ENCODE measurements around the gene TPK1. TPM values are rescaled to one million over a fixed set of nuclear protein-coding genes. Genes with fewer than 3 reads are reported as not detected.

Gene TPK1
- total RNA-seq, 1 experiment from 2014 or later = 3.1 TPM

DNA sequence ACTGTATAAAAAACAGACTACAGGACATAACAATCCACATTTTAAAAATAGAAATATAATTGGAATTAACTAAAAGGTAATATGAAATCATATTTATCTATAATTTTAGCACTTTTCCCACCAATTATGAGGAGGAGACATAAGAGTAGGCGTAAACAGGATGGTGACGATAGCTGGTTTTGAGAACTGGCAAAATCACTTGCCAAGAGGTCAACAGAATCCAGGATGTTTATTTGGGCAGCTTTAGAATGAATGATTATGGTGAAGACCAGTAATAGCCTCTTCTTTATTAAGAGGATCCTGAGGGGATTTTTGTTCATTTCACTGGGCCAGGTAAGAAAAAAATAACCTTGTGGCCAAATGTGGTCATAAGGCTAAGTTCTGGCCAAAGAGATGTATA lies 67.2 kb downstream of the TPK1 start:
- no CpG with 5 or more reads among the region's 2 CpGs for WGBS (ENCODE audit: extremely low coverage, insufficient read length, low lambda C conversion rate)
- H2AK5ac ChIP-seq (ENCODE audit: insufficient read length, low read length) = no peak overlapping the region

More for the DNA sequence above, 67.2 kb downstream of the TPK1 start:
- Histone ChIP-seq H3K27me3 (ENCODE audit: insufficient read depth, low read length) (no peaks in the 10 kb centered on the region), H2BK12ac (ENCODE audit: insufficient read length, low read depth, low read length) (no peak overlapping the region), H3K27ac (ENCODE audit: insufficient read length, low read depth, low read length) (no peak overlapping the region), H2BK120ac (ENCODE audit: low read depth, low read length, poor library complexity, severe bottlenecking) (no peak overlapping the region), H3K9ac (ENCODE audit: extremely low read depth, insufficient read length, low read length) (no peak overlapping the region), H3K4me2 (ENCODE audit: insufficient read depth, insufficient read length, low read length) (no peak overlapping the region), H4K20me1 (ENCODE audit: control insufficient read depth, insufficient read depth, insufficient read length) (no peaks in the 10 kb centered on the region), H2AFZ (ENCODE audit: low read length) (no peak overlapping the region), H3T11ph (ENCODE audit: low read length) (no peak overlapping the region), H2BK15ac (ENCODE audit: low read depth, low read length) (no peak overlapping the region), H3K18ac (ENCODE audit: insufficient read length, low read depth, low read length) (no peak overlapping the region), H3K79me1 (ENCODE audit: insufficient read depth, low read depth, low read length, poor library complexity, severe bottlenecking) (no peaks in the 10 kb centered on the region), H3K23ac (ENCODE audit: insufficient read length, low read depth, low read length) (no peak overlapping the region), H3K9me3 (ENCODE audit: control insufficient read depth, low read depth, low read length) (no peaks in the 10 kb centered on the region), H4K91ac (ENCODE audit: insufficient read length, low read depth, low read length) (no peak overlapping the region), H3K14ac (ENCODE audit: insufficient read depth, low read length) (no peak overlapping the region), H3K4me1 (ENCODE audit: insufficient read depth, low read length) (no peaks in the 10 kb centered on the region), H3K4ac (ENCODE audit: low read depth, low read length) (no peak overlapping the region), H3K56ac (ENCODE audit: insufficient read length, low read depth, low read length) (no peak overlapping the region), H3K23me2 (ENCODE audit: insufficient read length, low read depth, low read length, poor library complexity, severe bottlenecking) (no peaks in the 10 kb centered on the region), H2BK20ac (ENCODE audit: low read depth, low read length, poor library complexity, severe bottlenecking) (no peak overlapping the region), H2BK5ac (ENCODE audit: insufficient read length, low read length) (no peak overlapping the region), H4K8ac (replicated peaks; ENCODE audit: insufficient read length, low read depth, low read length) (no peak overlapping the region), H3K79me2 (ENCODE audit: insufficient read depth, low read length) (no peaks in the 10 kb centered on the region), H4K5ac (ENCODE audit: insufficient read length, low read depth, low read length) (no peak overlapping the region)
- H3K4me3 Mint-ChIP-seq = no peak overlapping the region
- TF ChIP-seq, protein P1, sequence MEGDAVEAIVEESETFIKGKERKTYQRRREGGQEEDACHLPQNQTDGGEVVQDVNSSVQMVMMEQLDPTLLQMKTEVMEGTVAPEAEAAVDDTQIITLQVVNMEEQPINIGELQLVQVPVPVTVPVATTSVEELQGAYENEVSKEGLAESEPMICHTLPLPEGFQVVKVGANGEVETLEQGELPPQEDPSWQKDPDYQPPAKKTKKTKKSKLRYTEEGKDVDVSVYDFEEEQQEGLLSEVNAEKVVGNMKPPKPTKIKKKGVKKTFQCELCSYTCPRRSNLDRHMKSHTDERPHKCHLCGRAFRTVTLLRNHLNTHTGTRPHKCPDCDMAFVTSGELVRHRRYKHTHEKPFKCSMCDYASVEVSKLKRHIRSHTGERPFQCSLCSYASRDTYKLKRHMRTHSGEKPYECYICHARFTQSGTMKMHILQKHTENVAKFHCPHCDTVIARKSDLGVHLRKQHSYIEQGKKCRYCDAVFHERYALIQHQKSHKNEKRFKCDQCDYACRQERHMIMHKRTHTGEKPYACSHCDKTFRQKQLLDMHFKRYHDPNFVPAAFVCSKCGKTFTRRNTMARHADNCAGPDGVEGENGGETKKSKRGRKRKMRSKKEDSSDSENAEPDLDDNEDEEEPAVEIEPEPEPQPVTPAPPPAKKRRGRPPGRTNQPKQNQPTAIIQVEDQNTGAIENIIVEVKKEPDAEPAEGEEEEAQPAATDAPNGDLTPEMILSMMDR (conservative IDR thresholded peaks at IDR 0.05) = no peak
- H3K9me3 Mint-ChIP-seq = no peaks in the 10 kb centered on the region
- H3K27ac Mint-ChIP-seq = no peak overlapping the region
- H3K4me1 Mint-ChIP-seq = peaks cover 12% of the 10 kb centered on the region in 2 experiments
- no peaks in the 10 kb centered on the region for H3K36me3 Mint-ChIP-seq (ENCODE audit: insufficient read depth in 1 of 3, low read depth in 3 of 3)
- no peak for DNase-seq
- H3K27me3 Mint-ChIP-seq (ENCODE audit: low read depth) = no peaks in the 10 kb centered on the region

All from H9 (cell line).